ENCODE data around the gene RABGAP1L.

Gene RABGAP1L

GRCh38 chr1:174159252-174160108 lies at the start of gene RABGAP1L:
TSS of gene RABGAP1L (plus strand) at chr1:174159520.
- TF ChIP-seq CTCF (IDR thresholded peaks at IDR 0.05; ENCODE audit: low read depth, low read length, missing control alignments): no peak
- peak; percentile 88 for DNase-seq
- Histone ChIP-seq H3K27me3 (replicated peaks) (no peaks in the 10 kb centered on the region), H3K4me3 (ENCODE audit: low read depth, low read length) (peak within 1 kb of the TSS; percentile 84), H3K27ac (peak within 1 kb of the TSS; percentile 45), H3K36me3 (replicated peaks) (no peaks in the 10 kb centered on the region)
- in situ Hi-C loops (cut with HindIII; ENCODE audit: low pct_ligation_motif_present, low sequenced_read_pairs): no loop called here

- no peak for TF ChIP-seq CTCF (IDR thresholded peaks at IDR 0.05; ENCODE audit: low read depth, low read length, missing control alignments)
- no peak for DNase-seq
- Histone ChIP-seq H3K27me3 (replicated peaks) (no peaks in the 10 kb centered on the region), H3K27ac (no peak overlapping the region), H3K4me3 (ENCODE audit: low read depth, low read length) (no peak overlapping the region), H3K36me3 (replicated peaks) (no peaks in the 10 kb centered on the region)
- in situ Hi-C loops (cut with HindIII; ENCODE audit: low pct_ligation_motif_present, low sequenced_read_pairs): no loop called here
Observed at GRCh38 chr1:174110053-174110452, 49.3 kb upstream of the RABGAP1L start.

GRCh38 chr1:174112489-174113162 lies 46.7 kb upstream of the RABGAP1L start:
- TF ChIP-seq CTCF (IDR thresholded peaks at IDR 0.05; ENCODE audit: low read depth, low read length, missing control alignments): no peak
- Histone ChIP-seq H3K36me3 (replicated peaks) (no peaks in the 10 kb centered on the region), H3K4me3 (ENCODE audit: low read depth, low read length) (no peak overlapping the region), H3K27me3 (replicated peaks) (no peaks in the 10 kb centered on the region), H3K27ac (no peak overlapping the region)
- DNase-seq: no peak
- in situ Hi-C loops (cut with HindIII; ENCODE audit: low pct_ligation_motif_present, low sequenced_read_pairs): no loop called here

DNA sequence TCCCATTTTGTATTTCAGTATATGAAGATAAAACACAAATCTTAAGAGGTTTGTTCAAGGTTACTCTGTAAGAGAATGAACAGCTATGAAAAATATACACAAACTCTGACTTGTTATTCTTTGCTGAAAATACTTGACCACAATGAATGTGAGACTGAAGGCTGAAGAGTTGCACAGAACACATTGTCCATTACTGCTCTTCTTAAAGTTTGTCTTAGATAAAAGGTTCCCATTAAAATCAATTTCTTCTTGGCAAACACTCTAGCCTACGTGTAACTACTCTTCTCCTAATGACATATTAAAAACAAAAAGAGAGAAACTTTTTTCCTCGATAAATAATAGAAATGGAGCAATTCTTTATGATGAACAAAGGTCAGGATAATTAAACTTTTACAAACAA lies 45.2 kb upstream of the RABGAP1L start:
- Histone ChIP-seq H3K4me3 (ENCODE audit: low read depth, low read length) (no peak overlapping the region), H3K27ac (no peak overlapping the region), H3K36me3 (replicated peaks) (no peaks in the 10 kb centered on the region), H3K27me3 (replicated peaks) (no peaks in the 10 kb centered on the region)
- no peak for DNase-seq
- in situ Hi-C loops (cut with HindIII; ENCODE audit: low pct_ligation_motif_present, low sequenced_read_pairs): no loop called here
- TF ChIP-seq CTCF (IDR thresholded peaks at IDR 0.05; ENCODE audit: low read depth, low read length, missing control alignments): no peak

DNA sequence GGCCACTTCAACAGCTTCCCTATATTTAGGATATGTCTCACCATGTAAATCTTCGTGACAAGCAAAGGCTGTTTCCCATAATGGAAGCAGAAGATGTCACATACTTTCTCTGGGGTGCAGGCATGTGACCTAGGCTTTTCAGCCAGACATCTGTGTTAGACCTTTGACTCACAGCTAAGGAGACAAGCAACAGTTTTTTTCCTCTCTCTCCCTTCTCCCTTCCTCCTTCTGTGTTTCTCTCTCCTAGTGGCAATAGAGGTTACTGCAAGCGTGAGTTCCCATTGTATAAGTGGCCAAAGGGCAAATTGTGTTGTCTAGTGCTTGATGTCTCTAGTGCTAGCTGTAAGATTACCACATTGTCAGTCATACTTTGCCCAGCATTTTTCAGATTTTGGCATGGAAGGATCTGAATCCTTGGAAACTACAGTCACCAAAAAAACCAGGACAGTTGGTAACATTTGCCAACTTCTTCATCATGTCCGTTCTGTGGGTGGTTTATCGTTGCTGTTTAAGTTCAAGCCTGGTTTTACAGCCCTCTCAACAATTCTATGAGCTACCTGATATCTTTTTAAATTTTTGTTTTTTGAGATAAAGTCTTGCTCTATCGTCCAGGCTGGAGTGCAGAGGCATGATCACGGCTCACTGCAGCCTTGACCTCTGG lies 44.4 kb upstream of the RABGAP1L start:
- in situ Hi-C loops (cut with HindIII; ENCODE audit: low pct_ligation_motif_present, low sequenced_read_pairs): no loop called here
- Histone ChIP-seq H3K27me3 (replicated peaks) (no peaks in the 10 kb centered on the region), H3K27ac (no peak overlapping the region), H3K4me3 (ENCODE audit: low read depth, low read length) (no peak overlapping the region), H3K36me3 (replicated peaks) (no peaks in the 10 kb centered on the region)
- peak; percentile 50 for DNase-seq
- TF ChIP-seq CTCF (IDR thresholded peaks at IDR 0.05; ENCODE audit: low read depth, low read length, missing control alignments): peak; percentile 78
